ENCODE measurements around the gene TUB.

TUB gene

DNA sequence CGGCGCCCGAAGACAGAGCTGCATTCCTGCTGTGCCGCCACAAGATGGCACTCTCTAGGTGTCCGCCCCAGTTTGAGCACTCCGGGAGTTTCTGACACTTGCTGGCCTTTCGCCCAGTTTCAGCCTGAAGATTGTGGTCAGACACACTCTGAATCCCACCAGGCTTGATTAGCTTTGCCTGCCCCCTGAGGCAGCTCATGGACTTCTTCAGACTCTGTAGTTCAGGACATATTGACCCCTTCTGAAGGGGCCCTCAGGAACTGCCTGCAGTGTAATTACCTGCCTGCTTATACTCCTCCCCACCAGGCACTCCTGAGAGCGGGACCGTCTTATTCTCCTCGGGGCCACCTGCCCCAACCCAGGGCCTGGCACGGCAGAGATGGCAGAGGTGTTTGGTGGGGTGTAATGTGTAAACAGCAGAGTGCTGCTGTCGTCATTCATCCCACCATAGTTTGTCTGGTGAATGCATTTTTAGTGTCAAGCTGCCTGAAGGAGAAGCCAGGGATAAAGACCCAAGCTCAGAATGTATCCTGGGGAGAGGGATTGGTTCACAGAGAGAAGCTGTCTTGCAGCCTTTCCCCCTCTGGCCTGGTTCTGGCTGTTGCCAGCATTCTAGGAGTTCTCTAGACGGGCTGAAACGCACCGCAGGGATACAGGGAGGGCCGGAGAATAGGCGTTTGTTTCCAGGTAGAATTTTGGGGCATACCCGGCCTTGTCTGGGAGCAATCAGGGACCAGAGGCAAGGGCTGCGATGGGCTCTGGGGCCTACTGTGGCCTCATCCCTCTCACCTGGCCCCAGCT lies 47.5 kb upstream of the TUB start (continued):
- TF ChIP-seq, protein P1, sequence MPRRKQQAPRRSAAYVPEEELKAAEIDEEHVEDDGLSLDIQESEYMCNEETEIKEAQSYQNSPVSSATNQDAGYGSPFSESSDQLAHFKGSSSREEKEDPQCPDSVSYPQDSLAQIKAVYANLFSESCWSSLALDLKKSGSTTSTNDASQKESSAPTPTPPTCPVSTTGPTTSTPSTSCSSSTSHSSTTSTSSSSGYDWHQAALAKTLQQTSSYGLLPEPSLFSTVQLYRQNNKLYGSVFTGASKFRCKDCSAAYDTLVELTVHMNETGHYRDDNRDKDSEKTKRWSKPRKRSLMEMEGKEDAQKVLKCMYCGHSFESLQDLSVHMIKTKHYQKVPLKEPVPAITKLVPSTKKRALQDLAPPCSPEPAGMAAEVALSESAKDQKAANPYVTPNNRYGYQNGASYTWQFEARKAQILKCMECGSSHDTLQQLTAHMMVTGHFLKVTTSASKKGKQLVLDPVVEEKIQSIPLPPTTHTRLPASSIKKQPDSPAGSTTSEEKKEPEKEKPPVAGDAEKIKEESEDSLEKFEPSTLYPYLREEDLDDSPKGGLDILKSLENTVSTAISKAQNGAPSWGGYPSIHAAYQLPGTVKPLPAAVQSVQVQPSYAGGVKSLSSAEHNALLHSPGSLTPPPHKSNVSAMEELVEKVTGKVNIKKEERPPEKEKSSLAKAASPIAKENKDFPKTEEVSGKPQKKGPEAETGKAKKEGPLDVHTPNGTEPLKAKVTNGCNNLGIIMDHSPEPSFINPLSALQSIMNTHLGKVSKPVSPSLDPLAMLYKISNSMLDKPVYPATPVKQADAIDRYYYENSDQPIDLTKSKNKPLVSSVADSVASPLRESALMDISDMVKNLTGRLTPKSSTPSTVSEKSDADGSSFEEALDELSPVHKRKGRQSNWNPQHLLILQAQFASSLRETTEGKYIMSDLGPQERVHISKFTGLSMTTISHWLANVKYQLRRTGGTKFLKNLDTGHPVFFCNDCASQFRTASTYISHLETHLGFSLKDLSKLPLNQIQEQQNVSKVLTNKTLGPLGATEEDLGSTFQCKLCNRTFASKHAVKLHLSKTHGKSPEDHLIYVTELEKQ (tag by site-specific recombination; IDR thresholded peaks at IDR 0.05; ENCODE audit: borderline replicate concordance), result no peak
- no peak for TF ChIP-seq ZNF140 (tag by site-specific recombination; IDR thresholded peaks at IDR 0.05)
- TF ChIP-seq ZNF747 (tag by site-specific recombination; IDR thresholded peaks at IDR 0.05), result no peak
- TF ChIP-seq ZNF777 (tag by site-specific recombination; IDR thresholded peaks at IDR 0.05; ENCODE audit: borderline replicate concordance), result no peak
- no peak for TF ChIP-seq HOXC10 (CRISPR knock-in tag; IDR thresholded peaks at IDR 0.05)
- TF ChIP-seq, protein P2, sequence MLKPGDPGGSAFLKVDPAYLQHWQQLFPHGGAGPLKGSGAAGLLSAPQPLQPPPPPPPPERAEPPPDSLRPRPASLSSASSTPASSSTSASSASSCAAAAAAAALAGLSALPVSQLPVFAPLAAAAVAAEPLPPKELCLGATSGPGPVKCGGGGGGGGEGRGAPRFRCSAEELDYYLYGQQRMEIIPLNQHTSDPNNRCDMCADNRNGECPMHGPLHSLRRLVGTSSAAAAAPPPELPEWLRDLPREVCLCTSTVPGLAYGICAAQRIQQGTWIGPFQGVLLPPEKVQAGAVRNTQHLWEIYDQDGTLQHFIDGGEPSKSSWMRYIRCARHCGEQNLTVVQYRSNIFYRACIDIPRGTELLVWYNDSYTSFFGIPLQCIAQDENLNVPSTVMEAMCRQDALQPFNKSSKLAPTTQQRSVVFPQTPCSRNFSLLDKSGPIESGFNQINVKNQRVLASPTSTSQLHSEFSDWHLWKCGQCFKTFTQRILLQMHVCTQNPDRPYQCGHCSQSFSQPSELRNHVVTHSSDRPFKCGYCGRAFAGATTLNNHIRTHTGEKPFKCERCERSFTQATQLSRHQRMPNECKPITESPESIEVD (tag by site-specific recombination; IDR thresholded peaks at IDR 0.05), result no peak
- TF ChIP-seq ZNF701 (tag by site-specific recombination; IDR thresholded peaks at IDR 0.05), result no peak
- TF ChIP-seq ZNF391 (tag by site-specific recombination; IDR thresholded peaks at IDR 0.05; ENCODE audit: borderline replicate concordance, low read depth), result no peak
- TF ChIP-seq, protein P3, sequence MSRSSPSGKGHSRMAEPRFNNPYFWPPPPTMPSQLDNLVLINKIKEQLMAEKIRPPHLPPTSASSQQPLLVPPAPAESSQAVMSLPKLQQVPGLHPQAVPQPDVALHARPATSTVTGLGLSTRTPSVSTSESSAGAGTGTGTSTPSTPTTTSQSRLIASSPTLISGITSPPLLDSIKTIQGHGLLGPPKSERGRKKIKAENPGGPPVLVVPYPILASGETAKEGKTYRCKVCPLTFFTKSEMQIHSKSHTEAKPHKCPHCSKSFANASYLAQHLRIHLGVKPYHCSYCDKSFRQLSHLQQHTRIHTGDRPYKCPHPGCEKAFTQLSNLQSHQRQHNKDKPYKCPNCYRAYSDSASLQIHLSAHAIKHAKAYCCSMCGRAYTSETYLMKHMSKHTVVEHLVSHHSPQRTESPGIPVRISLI (tag by site-specific recombination; IDR thresholded peaks at IDR 0.05), result no peak
- TF ChIP-seq ZNF654 (tag by site-specific recombination; IDR thresholded peaks at IDR 0.05; ENCODE audit: low read depth), result peak; percentile 69
- no peak for TF ChIP-seq ZNF302 (tag by site-specific recombination; IDR thresholded peaks at IDR 0.05; ENCODE audit: low read depth)
- no peak for TF ChIP-seq BCL11B (tag by site-specific recombination; IDR thresholded peaks at IDR 0.05; ENCODE audit: low read depth)
- TF ChIP-seq ZNF37A (tag by site-specific recombination; IDR thresholded peaks at IDR 0.05), result no peak
- TF ChIP-seq ZFP69B (tag by site-specific recombination; IDR thresholded peaks at IDR 0.05), result no peak
- TF ChIP-seq ZBTB7A (tag by site-specific recombination; IDR thresholded peaks at IDR 0.05; ENCODE audit: low read depth), result no peak
- no peak for TF ChIP-seq ZNF19 (tag by site-specific recombination; IDR thresholded peaks at IDR 0.05; ENCODE audit: low read depth)
- TF ChIP-seq ZNF274 (IDR thresholded peaks at IDR 0.05; ENCODE audit: low read length), result no peak
- TF ChIP-seq ZNF274 (tag by site-specific recombination; IDR thresholded peaks at IDR 0.05; ENCODE audit: borderline replicate concordance), result no peak
- TF ChIP-seq, protein P4, sequence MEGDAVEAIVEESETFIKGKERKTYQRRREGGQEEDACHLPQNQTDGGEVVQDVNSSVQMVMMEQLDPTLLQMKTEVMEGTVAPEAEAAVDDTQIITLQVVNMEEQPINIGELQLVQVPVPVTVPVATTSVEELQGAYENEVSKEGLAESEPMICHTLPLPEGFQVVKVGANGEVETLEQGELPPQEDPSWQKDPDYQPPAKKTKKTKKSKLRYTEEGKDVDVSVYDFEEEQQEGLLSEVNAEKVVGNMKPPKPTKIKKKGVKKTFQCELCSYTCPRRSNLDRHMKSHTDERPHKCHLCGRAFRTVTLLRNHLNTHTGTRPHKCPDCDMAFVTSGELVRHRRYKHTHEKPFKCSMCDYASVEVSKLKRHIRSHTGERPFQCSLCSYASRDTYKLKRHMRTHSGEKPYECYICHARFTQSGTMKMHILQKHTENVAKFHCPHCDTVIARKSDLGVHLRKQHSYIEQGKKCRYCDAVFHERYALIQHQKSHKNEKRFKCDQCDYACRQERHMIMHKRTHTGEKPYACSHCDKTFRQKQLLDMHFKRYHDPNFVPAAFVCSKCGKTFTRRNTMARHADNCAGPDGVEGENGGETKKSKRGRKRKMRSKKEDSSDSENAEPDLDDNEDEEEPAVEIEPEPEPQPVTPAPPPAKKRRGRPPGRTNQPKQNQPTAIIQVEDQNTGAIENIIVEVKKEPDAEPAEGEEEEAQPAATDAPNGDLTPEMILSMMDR (tag by site-specific recombination; IDR thresholded peaks at IDR 0.05), result peak; percentile 69
- no peak for TF ChIP-seq ZNF175 (tag by site-specific recombination; IDR thresholded peaks at IDR 0.05)
- TF ChIP-seq, protein P5, sequence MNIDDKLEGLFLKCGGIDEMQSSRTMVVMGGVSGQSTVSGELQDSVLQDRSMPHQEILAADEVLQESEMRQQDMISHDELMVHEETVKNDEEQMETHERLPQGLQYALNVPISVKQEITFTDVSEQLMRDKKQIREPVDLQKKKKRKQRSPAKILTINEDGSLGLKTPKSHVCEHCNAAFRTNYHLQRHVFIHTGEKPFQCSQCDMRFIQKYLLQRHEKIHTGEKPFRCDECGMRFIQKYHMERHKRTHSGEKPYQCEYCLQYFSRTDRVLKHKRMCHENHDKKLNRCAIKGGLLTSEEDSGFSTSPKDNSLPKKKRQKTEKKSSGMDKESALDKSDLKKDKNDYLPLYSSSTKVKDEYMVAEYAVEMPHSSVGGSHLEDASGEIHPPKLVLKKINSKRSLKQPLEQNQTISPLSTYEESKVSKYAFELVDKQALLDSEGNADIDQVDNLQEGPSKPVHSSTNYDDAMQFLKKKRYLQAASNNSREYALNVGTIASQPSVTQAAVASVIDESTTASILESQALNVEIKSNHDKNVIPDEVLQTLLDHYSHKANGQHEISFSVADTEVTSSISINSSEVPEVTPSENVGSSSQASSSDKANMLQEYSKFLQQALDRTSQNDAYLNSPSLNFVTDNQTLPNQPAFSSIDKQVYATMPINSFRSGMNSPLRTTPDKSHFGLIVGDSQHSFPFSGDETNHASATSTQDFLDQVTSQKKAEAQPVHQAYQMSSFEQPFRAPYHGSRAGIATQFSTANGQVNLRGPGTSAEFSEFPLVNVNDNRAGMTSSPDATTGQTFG (tag by site-specific recombination; IDR thresholded peaks at IDR 0.05; ENCODE audit: borderline replicate concordance), result no peak
- peak; percentile 85 for TF ChIP-seq ZIC2 (tag by site-specific recombination; IDR thresholded peaks at IDR 0.05)
- peak; percentile 54 for TF ChIP-seq ZBTB8A (tag by site-specific recombination; IDR thresholded peaks at IDR 0.05)
- TF ChIP-seq ZNF677 (tag by site-specific recombination; IDR thresholded peaks at IDR 0.05), result no peak
- TF ChIP-seq SETDB1 (IDR thresholded peaks at IDR 0.05; ENCODE audit: insufficient read length, low read length), result no peak
- TF ChIP-seq ZSCAN30 (tag by site-specific recombination; IDR thresholded peaks at IDR 0.05), result no peak
- TF ChIP-seq ZNF311 (tag by site-specific recombination; IDR thresholded peaks at IDR 0.05; ENCODE audit: borderline replicate concordance), result no peak
- TF ChIP-seq KLF9 (tag by site-specific recombination; IDR thresholded peaks at IDR 0.05; ENCODE audit: low read depth), result no peak
- no peak for TF ChIP-seq RBAK (tag by site-specific recombination; IDR thresholded peaks at IDR 0.05)
- TF ChIP-seq REPIN1 (tag by site-specific recombination; IDR thresholded peaks at IDR 0.05; ENCODE audit: low read depth), result no peak
- TF ChIP-seq ZNF768 (tag by site-specific recombination; IDR thresholded peaks at IDR 0.05), result no peak
